HG02840 (cell line): ENCODE results near the gene ST3GAL4.

Source experiments
- ATAC-seq: cut with Tn5 transposase; IDR thresholded peaks from one replicate; pipeline ENCODE4 v1.9.1; 2021; ENCODE audit warnings: mild to moderate bottlenecking, moderate library complexity, moderate number of reproducible peaks; ENCODE audit not compliant: unreplicated experiment, low FRiP score

The ST3GAL4 gene

GRCh38 chr11:126462422-126462821 lies 106.9 kb downstream of the ST3GAL4 start:
- no peak for ATAC-seq
